GM21528 (cell line): ENCODE results near the gene RIC8B.

Source experiments
- ATAC-seq: cut with Tn5 transposase; IDR thresholded peaks from one replicate; pipeline ENCODE4 v1.9.1; 2021; ENCODE audit warnings: mild to moderate bottlenecking, moderate library complexity; ENCODE audit not compliant: unreplicated experiment, low FRiP score

RIC8B gene

DNA sequence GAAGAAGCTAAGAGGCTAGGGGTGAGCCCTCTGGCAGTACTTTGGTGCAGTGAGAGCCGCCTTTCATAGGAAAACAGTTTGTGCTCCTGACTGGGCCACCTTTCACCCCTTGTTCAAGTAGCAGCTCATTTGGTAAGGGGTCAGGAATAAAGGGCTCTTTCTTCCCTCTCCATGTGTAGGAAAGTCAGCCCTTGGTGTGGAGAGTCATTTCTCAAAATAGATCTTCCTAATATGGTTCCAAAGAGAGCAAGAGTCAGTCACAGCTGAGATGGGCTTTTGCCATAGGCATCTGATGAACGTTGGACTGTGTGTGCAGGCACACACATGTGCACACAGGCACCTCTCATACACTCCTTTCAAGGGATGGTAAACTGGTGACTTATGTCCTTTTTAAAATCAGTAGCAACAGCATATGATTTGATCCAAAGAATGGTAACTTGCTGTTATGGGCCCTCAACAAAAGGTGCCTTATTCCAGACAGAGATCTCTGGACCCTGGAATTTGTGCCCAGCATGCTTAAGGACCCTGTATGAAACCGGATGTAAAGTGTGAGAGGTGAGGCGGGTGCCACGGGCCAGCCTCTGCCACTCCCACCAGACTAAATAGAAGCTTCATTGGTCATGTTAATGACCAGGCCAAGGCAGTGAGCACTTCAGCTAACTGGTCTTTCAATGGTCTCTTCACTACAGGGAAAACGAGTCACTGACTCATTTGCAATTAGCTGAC, 16.7 kb upstream of the RIC8B start:
- ATAC-seq, result no peak

- ATAC-seq, result no peak
These were observed 16.0 kb upstream of the RIC8B start for GRCh38 chr12:106758349-106759110.

DNA sequence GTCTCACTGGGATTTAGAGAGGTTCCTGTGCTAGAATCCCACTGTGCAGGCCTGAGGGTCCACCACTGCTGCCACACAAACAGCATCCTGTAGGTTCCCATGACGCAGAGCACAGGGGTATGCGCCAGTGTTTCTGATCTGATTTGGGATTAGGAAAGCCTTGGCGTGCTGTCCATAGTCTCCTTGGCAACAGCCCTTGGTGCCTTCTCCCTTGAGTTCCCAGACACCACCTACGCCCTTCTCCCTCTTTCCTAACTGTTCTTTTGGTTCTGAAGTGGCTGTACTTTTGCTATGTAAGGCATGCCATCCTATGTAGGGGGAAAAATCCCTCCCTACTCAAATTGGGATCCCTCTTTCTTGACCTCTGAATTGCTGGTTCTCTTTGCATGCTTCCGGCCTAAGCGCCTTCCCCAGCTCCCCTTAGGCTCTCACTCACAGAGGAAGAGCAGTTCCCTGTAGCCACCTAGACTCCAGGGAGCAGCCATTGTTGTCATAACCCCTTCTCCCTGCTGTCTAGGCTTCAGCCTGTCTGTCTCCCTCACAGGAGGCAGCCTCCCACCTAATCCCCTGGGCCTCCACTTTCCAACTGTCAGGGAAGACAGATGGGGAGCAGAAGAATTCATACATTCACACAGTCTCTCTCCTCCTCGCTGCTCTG, 14.8 kb upstream of the RIC8B start:
- ATAC-seq, result peak; percentile 35

DNA sequence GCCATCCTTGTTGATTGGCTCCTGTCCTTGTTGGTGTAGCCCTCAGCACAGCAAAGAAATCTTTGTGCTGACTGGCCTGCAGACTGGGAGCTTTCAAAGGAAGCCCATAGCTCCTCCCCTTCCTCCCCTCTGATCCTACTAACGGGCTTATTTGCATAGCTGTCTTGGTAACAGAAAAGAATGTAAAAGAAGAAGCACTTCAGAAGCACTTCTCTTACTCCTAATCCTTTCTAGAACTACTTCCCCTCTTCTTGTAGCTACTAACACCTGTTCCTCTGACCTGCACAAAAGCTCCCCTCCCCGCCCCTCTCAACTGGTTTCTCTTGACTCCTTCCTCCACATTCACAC, 14.3 kb upstream of the RIC8B start:
- ATAC-seq, result peak; percentile 98

GRCh38 chr12:106764220-106764619, 10.3 kb upstream of the RIC8B start:
- ATAC-seq, result no peak

GRCh38 chr12:106764738-106765137, 9.7 kb upstream of the RIC8B start:
- ATAC-seq, result no peak

DNA sequence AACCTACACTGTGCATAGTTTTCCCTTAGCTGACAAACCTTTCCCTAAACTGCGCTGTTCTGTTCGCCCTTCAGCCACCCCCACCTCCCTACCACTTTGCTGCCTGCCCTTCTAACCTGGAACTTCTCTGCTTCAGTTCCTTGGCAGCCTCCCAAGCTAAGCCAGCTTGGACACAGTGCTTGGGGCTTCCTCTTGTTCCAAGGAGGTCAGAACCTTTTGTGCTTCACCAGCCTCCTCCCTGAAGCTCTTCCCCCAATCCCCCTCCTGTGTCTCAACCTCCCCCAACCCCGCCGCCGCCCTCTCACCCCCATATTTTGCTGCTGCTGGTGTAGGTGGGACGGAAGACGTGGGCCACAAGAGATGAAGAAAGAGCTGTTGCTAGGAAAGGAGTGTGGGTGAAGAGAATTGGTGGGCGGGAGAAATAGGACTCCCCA, 8.1 kb upstream of the RIC8B start:
- ATAC-seq, result no peak

GRCh38 chr12:106767206-106767605, 7.3 kb upstream of the RIC8B start:
- no peak for ATAC-seq

- ATAC-seq, result no peak
These were observed 6.3 kb upstream of the RIC8B start for GRCh38 chr12:106767954-106768822.

DNA sequence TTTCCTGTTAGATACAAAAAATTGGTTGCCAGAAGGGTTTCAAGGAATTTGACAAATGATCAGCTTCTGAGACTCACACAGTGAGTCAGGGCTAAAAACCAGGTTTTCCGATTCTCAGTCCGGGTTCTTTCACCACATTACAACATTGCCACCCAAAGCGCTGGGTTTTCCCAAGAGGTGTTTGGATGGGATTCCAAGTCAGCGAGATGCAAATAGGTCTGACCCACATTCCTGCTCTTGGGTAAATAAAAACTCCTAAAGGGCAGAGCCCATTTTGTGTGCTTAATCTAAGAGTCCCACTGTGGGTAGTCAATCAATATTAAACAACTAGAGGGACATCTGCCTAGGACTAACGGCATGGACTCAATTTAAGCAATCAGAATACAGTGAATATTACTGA, 5.4 kb upstream of the RIC8B start:
- ATAC-seq, result no peak

DNA sequence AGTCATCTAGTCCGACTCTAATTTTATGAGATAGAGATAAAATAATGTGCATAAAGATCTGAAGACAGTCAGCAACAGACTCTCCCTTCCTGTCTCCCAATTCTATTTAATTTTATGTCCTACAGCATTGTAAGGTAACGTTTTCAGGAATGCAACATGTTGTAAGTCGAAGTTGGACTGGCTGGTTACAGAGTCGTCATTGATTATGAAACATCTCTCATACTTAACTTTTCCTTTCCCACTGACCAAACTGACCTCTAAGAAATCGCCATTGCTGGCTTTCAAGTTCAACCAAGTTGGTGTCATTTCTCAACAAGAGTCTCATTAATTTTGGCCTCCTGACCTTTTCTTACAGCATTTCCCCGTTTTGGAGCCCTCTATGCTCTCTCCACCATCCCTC, 4.9 kb upstream of the RIC8B start:
- ATAC-seq, result no peak

DNA sequence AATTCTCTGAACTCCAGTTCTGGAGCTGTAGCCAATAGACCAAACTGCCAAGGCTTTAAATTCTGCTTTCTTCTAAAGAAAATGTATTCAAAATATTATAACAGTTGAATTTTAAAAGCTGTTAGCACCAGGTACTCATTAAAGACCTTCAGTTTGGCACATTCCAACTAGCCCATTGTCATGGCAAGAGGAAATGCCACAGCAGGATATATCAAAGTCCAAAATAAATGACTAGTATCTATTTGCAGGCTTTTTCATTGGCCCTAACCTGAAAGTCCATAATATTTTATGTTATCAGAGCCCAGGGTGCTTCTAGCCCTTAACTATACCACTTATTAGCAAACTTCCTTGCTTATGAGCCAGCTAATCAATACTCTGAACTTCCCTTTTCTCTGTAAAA, 3.1 kb upstream of the RIC8B start:
- ATAC-seq, result no peak

- no peak for ATAC-seq
These were observed 1.0 kb upstream of the RIC8B start for GRCh38 chr12:106773286-106774004.

GRCh38 chr12:106774808-106775524, 484 bp downstream of the RIC8B start:
- ATAC-seq, result peak; percentile 6

GRCh38 chr12:106776897-106777296, 2.4 kb downstream of the RIC8B start:
- ATAC-seq, result no peak

DNA sequence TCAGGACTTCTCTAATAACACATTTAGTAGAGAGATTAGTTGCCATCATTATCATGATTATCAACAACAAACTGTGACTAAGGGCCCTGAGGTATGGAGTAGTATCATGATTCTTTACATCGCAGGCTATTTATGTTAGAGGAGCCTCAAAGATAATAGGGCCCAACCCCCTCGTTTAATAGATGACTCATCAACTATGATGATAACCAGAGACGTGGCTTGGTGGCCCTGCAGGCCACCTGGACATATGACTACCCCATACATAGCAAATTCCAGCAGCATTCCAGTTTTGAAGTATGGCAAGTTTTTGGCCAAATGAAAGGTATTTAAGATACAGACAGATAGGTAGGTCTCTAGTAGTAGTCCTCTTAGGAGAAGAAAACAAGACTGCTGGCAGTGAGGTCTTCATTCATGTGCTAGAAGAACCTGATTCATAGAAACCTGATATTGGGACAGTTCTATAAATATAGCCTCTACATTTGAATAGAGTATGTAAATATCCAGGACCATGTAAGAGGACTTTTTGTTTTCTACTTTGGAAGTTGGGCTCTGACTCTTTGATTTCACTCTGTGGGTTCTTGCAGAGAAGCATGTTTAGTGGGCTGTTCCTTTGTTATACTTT, 5.6 kb downstream of the RIC8B start:
- ATAC-seq, result no peak

DNA sequence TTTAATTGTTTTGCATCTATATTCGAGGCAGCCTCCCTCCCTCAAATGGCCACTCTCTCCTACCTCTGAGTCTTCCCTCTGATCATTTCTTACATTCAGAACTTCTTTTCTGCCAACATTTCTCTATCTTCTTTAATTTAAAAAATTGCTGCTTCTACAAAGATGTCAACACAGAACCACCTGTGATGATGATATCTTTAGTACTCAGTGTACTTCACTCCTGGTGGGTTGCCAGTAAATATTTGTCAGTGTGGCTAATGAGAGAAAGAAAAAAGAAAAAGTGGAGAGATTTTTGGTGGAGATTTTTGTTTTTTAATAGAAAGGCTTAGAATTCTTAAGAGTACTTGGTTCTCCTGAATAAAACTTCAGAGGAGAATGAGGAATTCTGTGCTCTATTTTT, 8.1 kb downstream of the RIC8B start:
- ATAC-seq, result no peak

- ATAC-seq, result no peak
These were observed 9.0 kb downstream of the RIC8B start for GRCh38 chr12:106783515-106783914.

GRCh38 chr12:106790020-106790419, 15.5 kb downstream of the RIC8B start:
- ATAC-seq, result no peak
